HuH-7.5 (cell line): Measurements from ENCODE around the gene TMEM63A.
"Not testable (repeated sequence)": the region's sequence is repeated elsewhere in the genome, so short reads cannot be mapped to it uniquely, and the experiment has no call there.

ENCODE experiments used
- DNase-seq: peaks from one replicate; pipeline ENCODE4 v3.0.0; 2011; ENCODE audit warnings: low spot score

The TMEM63A gene

GRCh38 chr1:225820522-225821120, 61.6 kb downstream of the TMEM63A start:
- DNase-seq: no peak

GRCh38 chr1:225819346-225820192, 62.6 kb downstream of the TMEM63A start:
- no peak for DNase-seq

- DNase-seq: no peak
These were observed 64.0 kb downstream of the TMEM63A start for GRCh38 chr1:225818229-225818628.

- no peak for DNase-seq
These were observed 64.5 kb downstream of the TMEM63A start for GRCh38 chr1:225817611-225818061.

- no peak for DNase-seq
These were observed 65.3 kb downstream of the TMEM63A start for GRCh38 chr1:225816643-225817538.

GRCh38 chr1:225815526-225816178, 66.5 kb downstream of the TMEM63A start:
- no peak for DNase-seq

GRCh38 chr1:225815090-225815489, 67.1 kb downstream of the TMEM63A start:
- not testable (repeated sequence) for DNase-seq

- no peak for DNase-seq
These were observed 67.8 kb downstream of the TMEM63A start for GRCh38 chr1:225814381-225814780.

GRCh38 chr1:225813214-225813964, 68.8 kb downstream of the TMEM63A start:
- DNase-seq: peak; percentile 85

GRCh38 chr1:225812488-225813213, 69.5 kb downstream of the TMEM63A start:
- DNase-seq: no peak

- DNase-seq: no peak
These were observed 70.3 kb downstream of the TMEM63A start for GRCh38 chr1:225811622-225812487.

GRCh38 chr1:225810579-225811538, 71.3 kb downstream of the TMEM63A start:
- peak; percentile 44 for DNase-seq

GRCh38 chr1:225809842-225810578, 72.2 kb downstream of the TMEM63A start, which contains the start of gene EPHX1:
TSS of gene EPHX1 (plus strand) at chr1:225810124. CDS start at chr1:225828730, 18,606 bp downstream.
- peak; percentile 97 for DNase-seq

- no peak for DNase-seq
These were observed 74.0 kb downstream of the TMEM63A start for GRCh38 chr1:225808136-225808535.

GRCh38 chr1:225806736-225807135, 75.4 kb downstream of the TMEM63A start:
- not testable (repeated sequence) for DNase-seq

- DNase-seq: no peak
These were observed 75.9 kb downstream of the TMEM63A start for GRCh38 chr1:225806249-225806648.

GRCh38 chr1:225801146-225801545, 81.0 kb downstream of the TMEM63A start:
- DNase-seq: not testable (repeated sequence)
